Tracheal epithelial cell (primary cell): ENCODE results near the gene SLC3A2. TPM values are rescaled to one million over a fixed set of nuclear protein-coding genes. Genes with fewer than 3 reads are reported as not detected.

Experiments
- total RNA-seq: library from RNA; depleted of rRNA; stranded (reverse); fragments of >200 nt; gene quantifications from 2 replicates; pipeline ENCODE4 v1.2.1, GENCODE V29; 2014

SLC3A2 gene
- total RNA-seq = 423 and 762 TPM in 2 replicates

DNA sequence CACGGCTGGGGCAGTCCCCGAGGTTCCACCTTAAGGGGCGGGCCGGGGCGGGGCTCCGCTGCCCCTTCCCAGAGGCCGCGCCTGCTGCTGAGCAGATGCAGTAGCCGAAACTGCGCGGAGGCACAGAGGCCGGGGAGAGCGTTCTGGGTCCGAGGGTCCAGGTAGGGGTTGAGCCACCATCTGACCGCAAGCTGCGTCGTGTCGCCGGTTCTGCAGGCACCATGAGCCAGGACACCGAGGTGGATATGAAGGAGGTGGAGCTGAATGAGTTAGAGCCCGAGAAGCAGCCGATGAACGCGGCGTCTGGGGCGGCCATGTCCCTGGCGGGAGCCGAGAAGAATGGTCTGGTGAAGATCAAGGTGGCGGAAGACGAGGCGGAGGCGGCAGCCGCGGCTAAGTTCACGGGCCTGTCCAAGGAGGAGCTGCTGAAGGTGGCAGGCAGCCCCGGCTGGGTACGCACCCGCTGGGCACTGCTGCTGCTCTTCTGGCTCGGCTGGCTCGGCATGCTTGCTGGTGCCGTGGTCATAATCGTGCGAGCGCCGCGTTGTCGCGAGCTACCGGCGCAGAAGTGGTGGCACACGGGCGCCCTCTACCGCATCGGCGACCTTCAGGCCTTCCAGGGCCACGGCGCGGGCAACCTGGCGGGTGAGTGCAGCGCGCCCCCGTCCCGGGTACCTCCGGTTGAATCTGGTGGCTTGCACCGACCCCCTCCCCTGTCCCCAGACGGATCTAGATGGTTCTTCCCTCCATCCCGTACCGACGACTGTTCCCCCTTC lies at the start of gene SLC3A2:
SLC3A2 (plus strand) TSS at position 94 of the 776 bp plus-strand sequence; CDS start at position 222, 128 bp downstream.

GRCh38 chr11:62831520-62832335 lies 49.0 kb upstream of the SLC3A2 start, which contains the start of gene STX5:
Gene STX5 (minus strand): TSS chr11:62832051. CDS start chr11:62831243, 808 bp downstream.

GRCh38 chr11:62832336-62833234 lies 48.1 kb upstream of the SLC3A2 start, which contains the start of gene TEX54:
Gene TEX54 (minus strand): TSS chr11:62832841.

DNA sequence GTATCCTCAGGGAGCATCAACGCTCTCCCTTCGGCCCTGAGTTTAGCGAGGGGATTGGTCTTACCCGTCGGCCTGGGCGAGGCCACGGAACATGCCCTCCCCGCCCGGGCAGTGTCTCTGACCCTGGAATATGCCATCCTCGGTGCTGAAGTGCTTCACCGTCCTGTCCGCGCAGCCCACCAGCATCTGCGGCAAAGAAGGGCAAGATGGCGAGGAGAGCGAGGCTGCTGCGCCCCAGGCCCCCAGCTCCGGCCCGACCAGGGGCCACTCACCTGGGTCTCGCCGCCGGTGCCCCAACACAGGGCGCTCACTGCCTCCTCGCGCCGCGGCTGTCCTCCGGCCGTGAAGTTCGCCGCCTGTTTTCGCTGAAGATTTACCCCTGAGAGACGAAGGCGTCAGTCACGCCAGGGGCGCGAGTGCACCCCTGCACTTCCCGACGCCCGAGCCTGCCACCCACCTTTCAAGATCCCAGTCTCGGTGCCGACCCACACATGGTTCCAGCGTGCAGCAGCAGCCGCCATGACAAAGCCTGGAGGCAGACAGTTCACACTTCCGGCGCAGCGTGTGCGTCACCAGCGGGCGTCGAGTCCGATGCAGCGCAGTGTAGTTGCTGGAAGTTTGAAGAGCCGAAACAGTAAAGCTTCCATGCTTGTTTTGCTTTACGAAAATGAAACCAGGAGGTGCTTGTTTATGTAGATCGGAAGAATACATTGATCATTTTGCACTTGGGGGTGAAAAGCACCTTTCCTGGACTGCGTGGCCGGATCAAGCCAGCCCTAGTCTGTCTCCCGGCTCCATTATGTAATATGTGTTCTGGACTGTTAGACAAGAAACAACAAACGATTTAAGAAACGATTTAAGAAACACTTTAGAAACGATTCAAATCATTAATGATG lies 41.4 kb upstream of the SLC3A2 start, which contains the start of gene WDR74:
WDR74 (minus strand) TSS at position 541 of the 896 bp plus-strand sequence; CDS start at position 521, 20 bp downstream.

DNA sequence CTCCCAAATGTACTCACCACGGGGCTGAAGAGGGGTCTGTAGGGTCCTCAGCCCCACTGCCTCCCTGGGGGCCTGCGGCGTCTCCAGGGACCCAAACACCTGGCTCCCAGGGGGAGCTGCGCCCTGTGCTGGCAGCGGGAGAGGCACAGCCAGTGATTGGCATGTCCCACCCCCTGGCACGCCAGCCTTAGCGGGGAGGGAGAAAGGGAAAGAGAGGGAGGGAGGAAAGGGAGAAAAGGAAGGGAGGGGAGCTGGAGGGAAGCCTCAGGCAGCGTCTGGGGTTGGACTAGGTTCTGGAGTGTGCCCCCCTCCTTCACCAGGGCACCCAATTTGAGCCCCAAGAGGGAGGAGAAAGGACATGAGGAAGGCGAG lies 40.5 kb downstream of the SLC3A2 start, which contains the start of gene CHRM1:
CHRM1 (minus strand) TSS at position 163 of the 372 bp plus-strand sequence. CDS start 10,263 bp downstream, outside the sequence.

Other genes starting within 250 kb of the SLC3A2 start
- 132 and 144 TPM in 2 replicates for gene GANAB, start 234.3 kb upstream of the SLC3A2 start, total RNA-seq
- gene INTS5, start 227.6 kb upstream of the SLC3A2 start, total RNA-seq = 25.8 and 30.5 TPM in 2 replicates
- gene C11orf98, start 215.7 kb upstream of the SLC3A2 start, total RNA-seq = 23.9 and 32.8 TPM in 2 replicates
- gene CSKMT, start 215.6 kb upstream of the SLC3A2 start, total RNA-seq = 4.3 and 26.0 TPM in 2 replicates
- 11.6 and 20.2 TPM in 2 replicates for gene UQCC3, start 209.2 kb upstream of the SLC3A2 start, total RNA-seq
- gene LBHD1, start 208.6 kb upstream of the SLC3A2 start, total RNA-seq = 0.85 and 0.96 TPM in 2 replicates
- 172 and 236 TPM in 2 replicates for gene UBXN1, start 201.8 kb upstream of the SLC3A2 start, total RNA-seq
- gene LRRN4CL, start 191.4 kb upstream of the SLC3A2 start, total RNA-seq = under 0.01 and 0.21 TPM in 2 replicates
- 27.0 and 61.6 TPM in 2 replicates for gene BSCL2, start 173.5 kb upstream of the SLC3A2 start, total RNA-seq
- gene GNG3, start 173.2 kb upstream of the SLC3A2 start, total RNA-seq = not detected in 2 replicates
- 6.0 and 7.2 TPM in 2 replicates for gene HNRNPUL2, start 153.4 kb upstream of the SLC3A2 start, total RNA-seq
- gene TTC9C, start 152.4 kb upstream of the SLC3A2 start, total RNA-seq = 19.5 and 36.2 TPM in 2 replicates
- gene ZBTB3, start 126.7 kb upstream of the SLC3A2 start, total RNA-seq = 9.9 and 11.5 TPM in 2 replicates
- gene POLR2G, start 119.3 kb upstream of the SLC3A2 start, total RNA-seq = 71.8 and 86.8 TPM in 2 replicates
- gene TAF6L, start 109.5 kb upstream of the SLC3A2 start, total RNA-seq = 13.3 and 21.1 TPM in 2 replicates
- 39.3 and 46.3 TPM in 2 replicates for gene TMEM179B, start 93.5 kb upstream of the SLC3A2 start, total RNA-seq
- 25.8 and 29.6 TPM in 2 replicates for gene TMEM223, start 88.9 kb upstream of the SLC3A2 start, total RNA-seq
- gene NXF1, start 75.5 kb upstream of the SLC3A2 start, total RNA-seq = 8.5 and 11.8 TPM in 2 replicates
- 24.9 and 27.2 TPM in 2 replicates for gene STX5, start 48.8 kb upstream of the SLC3A2 start, total RNA-seq
- gene TEX54, start 48.1 kb upstream of the SLC3A2 start, total RNA-seq = not detected in 2 replicates
- gene WDR74, start 41.3 kb upstream of the SLC3A2 start, total RNA-seq = 85.3 and 91.8 TPM in 2 replicates
- gene CHRM1, start 40.5 kb downstream of the SLC3A2 start, total RNA-seq = not detected in 2 replicates
- not detected in 2 replicates for gene SLC22A6, start 104.1 kb downstream of the SLC3A2 start, total RNA-seq
- not detected in 2 replicates for gene SLC22A8, start 134.9 kb downstream of the SLC3A2 start, total RNA-seq